ENCODE measurements around the gene CREBBP.

DNA sequence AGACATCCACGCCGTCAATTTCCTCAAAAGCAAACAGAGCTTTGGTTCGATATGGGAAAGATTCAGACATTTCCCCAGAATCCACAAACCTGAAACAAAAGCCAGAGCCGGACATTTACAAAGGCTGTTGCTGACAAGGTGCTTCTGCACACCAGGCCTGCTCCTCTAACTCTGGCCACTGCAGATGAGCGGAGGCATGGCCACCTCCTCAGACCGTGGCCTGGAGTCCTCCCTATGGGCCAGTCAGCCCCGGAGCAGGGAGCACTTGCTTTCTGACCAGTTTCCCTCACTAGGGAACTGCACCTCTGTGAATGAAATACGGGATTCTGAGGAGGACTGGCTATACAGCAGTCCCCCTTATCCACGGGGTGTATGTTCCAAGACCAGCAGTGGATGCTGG lies 140.9 kb downstream of the CREBBP start:
- TF ChIP-seq, protein P1, sequence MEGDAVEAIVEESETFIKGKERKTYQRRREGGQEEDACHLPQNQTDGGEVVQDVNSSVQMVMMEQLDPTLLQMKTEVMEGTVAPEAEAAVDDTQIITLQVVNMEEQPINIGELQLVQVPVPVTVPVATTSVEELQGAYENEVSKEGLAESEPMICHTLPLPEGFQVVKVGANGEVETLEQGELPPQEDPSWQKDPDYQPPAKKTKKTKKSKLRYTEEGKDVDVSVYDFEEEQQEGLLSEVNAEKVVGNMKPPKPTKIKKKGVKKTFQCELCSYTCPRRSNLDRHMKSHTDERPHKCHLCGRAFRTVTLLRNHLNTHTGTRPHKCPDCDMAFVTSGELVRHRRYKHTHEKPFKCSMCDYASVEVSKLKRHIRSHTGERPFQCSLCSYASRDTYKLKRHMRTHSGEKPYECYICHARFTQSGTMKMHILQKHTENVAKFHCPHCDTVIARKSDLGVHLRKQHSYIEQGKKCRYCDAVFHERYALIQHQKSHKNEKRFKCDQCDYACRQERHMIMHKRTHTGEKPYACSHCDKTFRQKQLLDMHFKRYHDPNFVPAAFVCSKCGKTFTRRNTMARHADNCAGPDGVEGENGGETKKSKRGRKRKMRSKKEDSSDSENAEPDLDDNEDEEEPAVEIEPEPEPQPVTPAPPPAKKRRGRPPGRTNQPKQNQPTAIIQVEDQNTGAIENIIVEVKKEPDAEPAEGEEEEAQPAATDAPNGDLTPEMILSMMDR (conservative IDR thresholded peaks at IDR 0.05): no peak
- TF ChIP-seq ZFX (IDR thresholded peaks at IDR 0.05): no peak
